Urothelium cell line (cell line): ENCODE measurements around the gene ABCA8.
"Not testable (repeated sequence)": the region's sequence is repeated elsewhere in the genome, so short reads cannot be mapped to it uniquely, and the experiment has no call there.

Experiments used
- DNase-seq: peaks from one replicate; pipeline ENCODE4 v3.0.0; 2011; ENCODE audit warnings: low spot score, mixed read lengths
- FAIRE-seq: peaks from 2 replicates; lab custom pipeline; 2011; peaks lifted over from hg19 to GRCh38; lab: Jason Lieb, UNC

ABCA8 gene

DNA sequence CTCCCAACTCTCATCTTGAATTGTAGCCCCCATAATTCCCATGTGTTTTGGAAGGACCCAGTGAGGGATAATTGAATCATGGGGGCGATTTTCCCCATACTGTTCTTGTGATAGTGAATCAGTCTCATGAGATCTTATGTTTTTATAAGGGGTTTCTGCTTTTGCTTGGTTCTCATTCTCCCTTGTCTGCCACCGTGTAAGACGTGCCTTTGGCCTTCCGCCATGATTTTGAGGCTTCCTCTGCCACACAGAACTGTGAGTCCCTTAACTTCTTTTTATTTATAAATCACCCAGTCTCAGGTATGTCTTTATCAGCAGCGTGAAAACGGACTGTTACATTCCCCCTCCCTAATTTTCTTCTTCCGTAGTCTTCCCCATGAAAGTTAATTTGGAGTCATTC lies 124.0 kb downstream of the ABCA8 start:
- no peak for DNase-seq
- FAIRE-seq: no peak

DNA sequence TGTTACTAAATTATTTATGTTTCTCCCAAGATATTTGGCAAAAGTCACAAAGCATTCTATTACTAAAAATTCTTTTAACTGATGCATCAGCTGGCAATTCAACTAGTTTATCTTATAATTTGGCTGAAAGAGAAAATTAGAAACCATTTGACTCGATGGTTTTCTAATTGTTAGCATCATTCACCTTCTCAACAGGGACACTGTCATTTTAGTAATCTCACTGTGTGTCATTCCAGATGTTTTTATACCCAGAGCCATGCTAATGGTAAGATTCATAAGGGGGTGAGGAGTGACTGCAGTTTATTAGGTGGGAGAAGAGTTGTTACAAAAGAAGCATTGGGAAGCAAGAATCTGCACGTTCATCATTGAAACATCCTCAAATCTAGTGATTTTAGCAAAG lies 124.9 kb downstream of the ABCA8 start:
- DNase-seq (no peak), FAIRE-seq (no peak)

DNA sequence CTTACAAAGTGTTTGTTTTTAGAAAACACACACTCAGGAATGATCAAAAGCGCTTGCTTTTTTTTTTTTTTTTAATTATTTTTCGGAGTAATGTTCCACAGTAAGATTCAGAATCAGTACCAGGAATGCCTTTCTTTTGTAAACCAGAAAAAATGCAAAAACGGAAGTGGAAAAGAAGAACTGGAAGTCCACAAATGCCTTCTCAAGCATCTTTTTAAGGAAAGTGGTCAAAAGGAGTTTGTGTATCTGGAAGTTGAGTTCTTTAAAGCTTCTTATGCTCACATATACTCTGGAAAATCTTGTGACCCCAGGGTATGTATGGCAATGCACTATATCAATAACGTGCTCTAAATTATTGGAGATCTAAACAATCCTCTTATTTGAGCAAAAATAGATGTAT lies 126.0 kb downstream of the ABCA8 start:
- FAIRE-seq (no peak), DNase-seq (no peak)

DNA sequence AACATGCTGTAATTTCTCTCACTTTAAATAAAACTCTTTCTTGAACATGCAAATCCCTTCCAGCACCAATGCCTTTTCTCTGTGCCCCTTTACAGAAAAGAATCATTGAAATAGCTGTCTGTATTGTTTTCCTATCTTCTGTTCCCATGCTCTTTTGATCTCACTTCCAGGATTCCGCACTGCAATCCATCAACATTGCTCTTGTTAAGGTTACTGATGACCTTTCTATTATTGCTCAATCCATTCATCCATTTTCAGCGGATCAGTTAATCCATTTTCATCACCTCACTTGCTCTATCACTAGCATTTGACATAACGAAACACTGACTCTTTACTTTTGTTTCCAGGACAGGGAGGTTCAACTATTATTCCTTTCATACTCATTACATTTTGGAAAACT lies 130.5 kb downstream of the ABCA8 start:
- DNase-seq (no peak), FAIRE-seq (no peak)

DNA sequence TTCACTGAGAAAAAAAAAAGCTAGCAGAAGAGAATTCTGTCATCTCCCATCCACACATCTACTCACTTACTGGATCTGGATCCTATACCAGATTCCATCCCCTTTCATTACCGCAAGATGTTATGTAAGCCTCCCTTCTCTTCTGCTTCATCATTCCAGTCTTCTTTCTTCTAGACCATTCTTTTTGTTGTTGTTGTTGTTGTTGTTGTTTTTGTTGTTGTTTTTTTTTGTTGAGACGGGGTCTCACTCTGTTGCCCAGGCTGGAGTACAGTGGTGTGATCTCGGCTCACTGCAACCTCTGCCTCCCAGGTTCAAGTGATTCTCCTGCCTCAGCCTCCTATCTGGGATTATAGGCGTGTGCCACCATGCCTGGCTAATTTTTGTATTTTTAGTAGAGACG lies 131.0 kb downstream of the ABCA8 start:
- FAIRE-seq, DNase-seq: not testable (repeated sequence)

DNA sequence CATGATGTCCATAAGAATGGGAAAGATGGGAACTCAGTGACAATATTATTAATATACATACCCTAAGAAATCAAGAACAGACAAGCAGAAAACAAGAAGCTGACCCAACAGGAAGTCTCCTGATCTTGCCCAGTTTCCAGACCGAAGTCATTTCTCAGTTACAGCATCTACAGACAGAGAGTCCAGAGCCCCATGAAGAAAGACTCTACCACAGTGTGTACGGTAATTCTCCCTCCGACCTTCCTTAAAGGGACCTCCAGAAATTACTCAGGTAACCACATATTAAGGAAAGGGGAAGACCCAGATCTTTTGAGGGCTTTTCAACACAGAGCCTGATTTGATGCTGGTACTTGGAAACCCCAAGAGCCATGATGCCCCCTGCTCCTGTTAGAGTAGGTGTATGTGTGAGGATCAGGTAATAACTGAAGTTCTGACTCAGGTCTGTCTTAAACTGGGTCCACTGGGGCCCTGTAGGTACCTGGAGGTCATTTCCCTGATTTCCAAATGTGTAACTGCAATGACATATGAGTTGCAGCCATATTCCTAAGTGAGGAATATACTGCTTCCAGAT lies 132.4 kb downstream of the ABCA8 start:
- FAIRE-seq (no peak), DNase-seq (no peak)

DNA sequence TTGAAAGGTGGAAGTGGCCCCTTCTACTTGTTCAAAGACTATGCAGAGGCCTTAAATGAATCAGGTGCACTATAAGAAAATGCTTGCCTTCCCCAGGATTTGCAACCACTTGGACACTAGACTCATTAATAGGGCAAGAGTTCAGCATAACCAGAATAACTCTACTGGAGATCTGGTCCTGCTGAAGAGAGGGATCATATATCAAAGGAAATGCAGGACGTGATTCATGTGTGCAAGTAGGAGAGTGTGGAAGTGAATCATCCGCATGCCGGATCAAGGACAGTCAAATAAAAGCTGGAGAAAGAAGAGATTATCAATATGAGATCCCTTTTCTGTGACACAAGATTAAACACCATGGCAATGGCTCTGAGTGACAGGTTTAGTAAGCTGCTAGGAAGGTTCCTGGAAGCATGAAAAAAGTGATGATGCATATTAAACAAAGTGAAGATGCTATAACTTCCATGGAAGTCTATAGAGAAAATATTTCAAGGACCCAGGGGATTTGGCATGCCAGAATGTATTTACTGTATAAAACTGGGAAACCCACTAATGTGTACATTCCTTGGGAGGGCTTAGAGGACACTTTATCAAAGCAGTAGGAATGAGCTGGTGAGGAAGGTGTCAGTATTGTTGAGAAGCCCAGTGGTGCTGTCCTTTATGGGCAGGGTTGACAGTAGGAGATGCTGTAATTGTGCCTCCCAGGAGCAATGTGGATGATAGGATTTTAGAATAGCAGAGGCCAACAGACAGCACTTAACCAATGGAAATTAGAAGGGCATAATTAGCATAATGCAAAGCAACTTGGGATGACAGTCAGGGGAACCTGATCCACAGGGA lies 133.1 kb downstream of the ABCA8 start:
- FAIRE-seq: peak; percentile 23

DNA sequence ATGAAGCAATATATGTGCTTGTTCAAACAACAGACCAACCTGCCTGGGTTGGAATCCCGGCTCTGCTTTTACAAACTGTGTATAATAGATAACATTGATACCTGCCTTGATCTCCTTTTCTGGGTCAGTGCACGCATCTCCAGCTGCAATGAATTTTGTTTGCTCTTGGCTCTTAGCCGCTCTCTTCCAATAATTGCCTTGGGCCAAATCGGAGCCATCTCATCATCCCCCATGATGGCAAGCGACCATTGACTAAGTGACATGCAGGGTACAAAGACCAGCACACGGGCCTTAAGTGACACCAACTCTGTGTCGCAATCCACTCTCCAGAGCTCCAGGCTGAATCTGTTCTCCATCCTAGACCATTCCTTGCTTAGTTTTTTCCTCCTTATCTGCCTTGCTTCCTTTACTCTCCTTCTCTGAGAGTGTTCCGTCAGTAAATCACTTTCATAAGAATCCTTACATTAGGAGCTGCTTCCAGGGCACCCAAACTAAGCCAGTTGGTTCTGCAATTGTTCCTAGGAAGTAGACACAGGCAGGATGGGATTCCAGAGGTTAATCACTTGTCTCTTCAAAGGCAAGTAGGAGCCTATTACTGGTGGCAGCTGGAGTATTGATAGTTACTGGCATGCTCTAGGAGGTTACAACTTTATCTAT lies 134.2 kb downstream of the ABCA8 start:
- FAIRE-seq (peak; percentile 77), DNase-seq (no peak)

More for the DNA sequence above, 133.1 kb downstream of the ABCA8 start:
- DNase-seq: peak; percentile 90

DNA sequence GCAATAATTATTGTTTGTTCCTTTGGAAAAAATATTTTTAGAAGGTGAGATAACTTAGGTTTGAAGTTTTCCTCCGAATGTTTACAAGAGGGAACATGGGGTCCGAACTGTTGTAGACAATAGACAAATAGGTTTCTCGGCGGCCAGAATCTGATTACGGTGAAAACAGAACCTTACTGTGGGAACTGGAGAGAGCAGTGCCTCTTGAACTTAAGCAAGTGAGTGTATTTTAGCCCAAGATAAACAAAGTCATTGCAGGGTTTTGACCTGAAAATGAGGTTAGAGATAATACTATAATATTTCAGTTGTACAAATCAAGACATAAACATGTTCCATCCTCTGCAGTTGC lies 134.7 kb downstream of the ABCA8 start:
- DNase-seq: no peak
- no peak for FAIRE-seq

DNA sequence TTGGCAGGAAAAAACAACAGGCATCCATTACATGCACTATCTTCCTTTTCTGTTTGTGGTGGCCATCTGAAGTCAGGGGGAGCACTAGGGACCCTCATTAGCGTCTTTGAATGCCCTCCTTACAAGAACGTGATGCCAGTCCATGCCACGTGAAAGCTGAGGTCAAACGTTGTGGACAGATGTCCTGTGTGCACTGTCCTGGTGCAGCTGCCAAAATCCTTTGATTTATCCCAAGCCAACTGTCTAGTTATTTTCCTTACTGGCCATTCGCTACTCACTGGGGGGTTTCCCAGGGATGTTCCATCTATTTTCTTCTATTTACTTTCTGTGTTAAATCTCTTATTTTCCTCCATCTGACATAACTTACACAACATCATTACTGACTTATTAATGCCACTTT lies 135.7 kb downstream of the ABCA8 start:
- FAIRE-seq: no peak
- no peak for DNase-seq
